Spleen (tissue), 11 donors: ENCODE measurements around the gene CACNA2D1. TPM values are rescaled to one million over a fixed set of nuclear protein-coding genes. Genes with fewer than 3 reads are reported as not detected.

Experiments used
- DNase-seq: peaks from one replicate; pipeline ENCODE4 v3.0.0-alpha.2; 2020
- H3K27ac ChIP-seq, 8 donors: fragments of 200-600 bp; sonication (generic) in 7 of 8; 1 replicate in 4 of 8; 2 replicates in 4 of 8; pipeline versions ENCODE4 v1.5.0 to v1.8.0; 2016 to 2021; ENCODE audit warnings: inconsistent platforms in 4 of 8, mild to moderate bottlenecking in 4 of 8, moderate library complexity in 1 of 8
- H3K27me3 ChIP-seq, 7 donors: fragments of 200-600 bp; sonication (generic) in 6 of 7; replicated peaks in 1 of 7; 1 replicate in 4 of 7; 2 replicates in 3 of 7; pipeline versions ENCODE4 v1.5.0 to v1.8.0; 2016 to 2021; ENCODE audit warnings: inconsistent platforms in 3 of 7, mild to moderate bottlenecking in 1 of 7
- H3K36me3 ChIP-seq, 6 donors: fragments of 200-600 bp; sonication (generic) in 5 of 6; 1 replicate in 4 of 6; 2 replicates in 2 of 6; pipeline versions ENCODE4 v1.5.0 to v1.8.0; 2016 to 2021; ENCODE audit warnings: inconsistent platforms in 2 of 6
- H3K4me1 ChIP-seq, 6 donors: fragments of 200-600 bp; sonication (generic) in 5 of 6; 1 replicate in 3 of 6; 2 replicates in 3 of 6; pipeline versions ENCODE4 v1.5.0 to v1.8.0; 2016 to 2021; ENCODE audit warnings: inconsistent platforms in 3 of 6
- H3K4me3 ChIP-seq, 8 donors: fragments of 200-600 bp; sonication (generic) in 7 of 8; 1 replicate in 4 of 8; 2 replicates in 4 of 8; pipeline versions ENCODE4 v1.5.0 to v1.8.0; 2016 to 2021; ENCODE audit warnings: inconsistent platforms in 4 of 8, mild to moderate bottlenecking in 4 of 8, moderate library complexity in 2 of 8
- H3K9me3 ChIP-seq, 8 donors: fragments of 200-600 bp; sonication (generic) in 7 of 8; 1 replicate in 4 of 8; 2 replicates in 4 of 8; pipeline versions ENCODE4 v1.5.0 to v1.8.0; 2016 to 2021; ENCODE audit warnings: inconsistent platforms in 4 of 8
- CTCF ChIP-seq, 11 experiments: fragments of 200-600 bp in 7 of 11; fragments of 450-650 bp in 4 of 11; sonication (generic) in 4 of 11; IDR thresholded peaks in 8 of 11; conservative IDR thresholded peaks in 3 of 11; 1 replicate in 7 of 11; 2 replicates in 4 of 11; pipeline versions ENCODE4 v1.4.0 to v1.8.0; 2016 to 2021; ENCODE audit warnings: antibody characterized with exemption in 11 of 11, inconsistent platforms in 4 of 11, mild to moderate bottlenecking in 1 of 11
- POLR2A ChIP-seq, 3 donors: fragments of 450-650 bp; IDR thresholded peaks; one replicate each; pipeline ENCODE4 v1.5.1; 2017; ENCODE audit warnings: antibody characterized with exemption in 3 of 3, mild to moderate bottlenecking in 1 of 3
- POLR2AphosphoS5 ChIP-seq, 3 donors: sonication (generic); formaldehyde crosslinking; IDR thresholded peaks; one replicate each; pipeline ENCODE4 v1.5.1; 2017; ENCODE audit warnings: antibody characterized with exemption in 3 of 3
- WGBS, 5 donors: extraction: QIAGEN DNeasy Blood & Tissue Kit in 3 of 5; methylation state at CpG; one replicate each; pipeline versions ENCODE4 v1.1.5 to v1.1.7; 2013 to 2018; 5-methylcytosine and 5-hydroxymethylcytosine counted together
- intact Hi-C: fragments of 100-400 bp; cut with DNase I; formaldehyde crosslinking; loops from one replicate; pipeline ENCODE4 v1.15.0; 2023; ENCODE audit warnings: low total_unique reads
- polyA plus RNA-seq, 3 donors: library from polyadenylated mRNA; stranded (reverse); fragments of 200-250 nt; gene quantifications; one replicate each; pipeline ENCODE4 v1.2.1, GENCODE V29; 2013
- total RNA-seq, 7 donors: library from RNA; depleted of rRNA in 3 of 7; stranded (reverse); fragments of >200 nt in 3 of 7; fragmentation: NEBNext Ultra II Directional in 4 of 7; extraction: Animal tissue kit (Norgen Biotek cat#: 25700) in 4 of 7; gene quantifications; one replicate each; pipeline versions ENCODE4 v1.1.0 to v1.2.1, GENCODE V29; 2016 to 2021
- donor health status: healthy with polysubstance abuse.
- donor health status: DM: no; HTN: no; CAD: no; lungs with moderate emphysema.
- donor health status: DM: no; HTN: no; CAD: no.
- donor health status: Bipolar disorder and iron deficiency.
- donor health status: healthy.
- donor health status: DM: no; HTN: no; CAD: no.
- donor health status: DM: yes; HTN: yes; CAD: no.

The CACNA2D1 gene
- total and polyA plus RNA-seq, 10 donors, result 1.7 to 24.0 (median 15.2) TPM

GRCh38 chr7:82360591-82361368 lies 82.8 kb downstream of the CACNA2D1 start:
- no peak for TF ChIP-seq POLR2AphosphoS5 (IDR thresholded peaks at IDR 0.05)
- TF ChIP-seq CTCF (IDR thresholded peaks at IDR 0.05 in 8 of 11, conservative IDR thresholded peaks at IDR 0.05 in 3 of 11), result no peak
- TF ChIP-seq POLR2A (IDR thresholded peaks at IDR 0.05), result no peak
- intact Hi-C loops, result no loop called here
- DNase-seq, result no peak
- Histone ChIP-seq H3K9me3 (no peaks in the 10 kb centered on the region), H3K27ac (no peak overlapping the region), H3K36me3 (no peaks in the 10 kb centered on the region), H3K4me3 (no peak overlapping the region), H3K27me3 (no peaks in the 10 kb centered on the region), H3K4me1 (no peaks in the 10 kb centered on the region)
- 29 to 59% (median 42%) methylated on average over 2 of the region's 2 CpGs for WGBS, 5 donors

GRCh38 chr7:82359426-82359825 lies 84.2 kb downstream of the CACNA2D1 start:
- TF ChIP-seq POLR2AphosphoS5 (IDR thresholded peaks at IDR 0.05) (no peak), CTCF (IDR thresholded peaks at IDR 0.05 in 8 of 11, conservative IDR thresholded peaks at IDR 0.05 in 3 of 11) (no peak), POLR2A (IDR thresholded peaks at IDR 0.05) (no peak)

GRCh38 chr7:82358923-82359322 lies 84.7 kb downstream of the CACNA2D1 start:
- H3K27me3 ChIP-seq, result no peaks in the 10 kb centered on the region
- H3K4me3 ChIP-seq, result no peak overlapping the region
- no peak overlapping the region for H3K27ac ChIP-seq
- no peaks in the 10 kb centered on the region for H3K4me1 ChIP-seq
- no peak for DNase-seq
- TF ChIP-seq POLR2A (IDR thresholded peaks at IDR 0.05) (no peak), POLR2AphosphoS5 (IDR thresholded peaks at IDR 0.05) (no peak), CTCF (IDR thresholded peaks at IDR 0.05 in 8 of 11, conservative IDR thresholded peaks at IDR 0.05 in 3 of 11) (no peak)
- intact Hi-C loops, result loop anchor here (10.0 kb wide), 1 partner anchor 56 kb away; no protein-coding TSS in a partner anchor
- WGBS, 5 donors, result 82 to 94% (median 90%) methylated on average over 5 of the region's 5 CpGs
- no peaks in the 10 kb centered on the region for H3K9me3 ChIP-seq
- H3K36me3 ChIP-seq, result no peaks in the 10 kb centered on the region

More at GRCh38 chr7:82359426-82359825, 84.2 kb downstream of the CACNA2D1 start:
- intact Hi-C loops, result loop anchor here (10.0 kb wide), 1 partner anchor 55 kb away; no protein-coding TSS in a partner anchor
- Histone ChIP-seq H3K4me1 (no peaks in the 10 kb centered on the region), H3K27me3 (no peaks in the 10 kb centered on the region), H3K27ac (no peak overlapping the region), H3K4me3 (no peak overlapping the region), H3K9me3 (no peaks in the 10 kb centered on the region), H3K36me3 (no peaks in the 10 kb centered on the region)
- DNase-seq, result no peak
- WGBS, 5 donors, result 83 to 86% (median 84%) methylated on average over 3 of the region's 3 CpGs

GRCh38 chr7:82358009-82358578 lies 85.5 kb downstream of the CACNA2D1 start:
- Histone ChIP-seq H3K27ac (no peak overlapping the region), H3K4me3 (no peak overlapping the region), H3K36me3 (no peaks in the 10 kb centered on the region), H3K4me1 (no peaks in the 10 kb centered on the region), H3K27me3 (no peaks in the 10 kb centered on the region), H3K9me3 (no peaks in the 10 kb centered on the region)
- intact Hi-C loops, result loop anchor here (10.0 kb wide), 1 partner anchor 57 kb away; no protein-coding TSS in a partner anchor
- DNase-seq, result no peak
- TF ChIP-seq POLR2AphosphoS5 (IDR thresholded peaks at IDR 0.05) (no peak), POLR2A (IDR thresholded peaks at IDR 0.05) (no peak), CTCF (IDR thresholded peaks at IDR 0.05 in 8 of 11, conservative IDR thresholded peaks at IDR 0.05 in 3 of 11) (no peak)
- WGBS, 5 donors, result 57 to 75% (median 72%) methylated on average over 2 of the region's 2 CpGs
